ENCODE results near the gene SIPA1L2. TPM values are rescaled to one million over a fixed set of nuclear protein-coding genes. Genes with fewer than 3 reads are reported as not detected.

The SIPA1L2 gene
- total RNA-seq, 6 experiments from 2014 or later: 3.7 to 22.8 (median 10.7) TPM

GRCh38 chr1:232643251-232643650 is 13.3 kb upstream of the SIPA1L2 start:
- DNase-seq (no peak), ATAC-seq (no peak)
- H3K4me1 ChIP-seq: no peaks in the 10 kb centered on the region
- intact Hi-C loops (cut with DNase I): no loop called here
- no peaks in the 10 kb centered on the region for H3K27me3 ChIP-seq
- no peak overlapping the region for H3K27ac ChIP-seq
- H3K9me3 ChIP-seq: no peaks in the 10 kb centered on the region
- no peak for TF ChIP-seq CTCF (IDR thresholded peaks at IDR 0.05)
- no peak for TF ChIP-seq POLR2A (IDR thresholded peaks at IDR 0.05)
- no peaks in the 10 kb centered on the region for H3K36me3 ChIP-seq
- no peak overlapping the region for H3K4me3 ChIP-seq

- ATAC-seq (no peak), DNase-seq (no peak)
- TF ChIP-seq POLR2A (IDR thresholded peaks at IDR 0.05): no peak
- no peak for TF ChIP-seq CTCF (IDR thresholded peaks at IDR 0.05)
- Histone ChIP-seq H3K27ac (no peak overlapping the region), H3K27me3 (no peaks in the 10 kb centered on the region), H3K36me3 (no peaks in the 10 kb centered on the region), H3K9me3 (no peaks in the 10 kb centered on the region), H3K4me3 (no peak overlapping the region), H3K4me1 (no peaks in the 10 kb centered on the region)
- intact Hi-C loops (cut with DNase I): no loop called here
- 89% methylated on average over 5 of the region's 6 CpGs for WGBS (ENCODE audit: insufficient coverage, low coverage, low lambda C conversion rate, missing lambda C conversion rate)
Measured at GRCh38 chr1:232641507-232641906, 11.6 kb upstream of the SIPA1L2 start.

- Histone ChIP-seq H3K4me1 (peaks cover 0 to 24% (median 7%) of the 10 kb centered on the region in 4 donors), H3K4me3 (no peak overlapping the region), H3K36me3 (no peaks in the 10 kb centered on the region), H3K9me3 (no peaks in the 10 kb centered on the region), H3K27ac (no peak overlapping the region), H3K27me3 (no peaks in the 10 kb centered on the region)
- WGBS (ENCODE audit: insufficient coverage, low coverage, low lambda C conversion rate, missing lambda C conversion rate): 88% methylated on average over 2 of the region's 2 CpGs
- intact Hi-C loops (cut with DNase I): no loop called here
- DNase-seq (no peak), ATAC-seq (no peak)
- TF ChIP-seq POLR2A (IDR thresholded peaks at IDR 0.05) (no peak), CTCF (IDR thresholded peaks at IDR 0.05) (no peak)
Measured at GRCh38 chr1:232636799-232637198, 6.9 kb upstream of the SIPA1L2 start.

GRCh38 chr1:232635778-232636356 is 5.9 kb upstream of the SIPA1L2 start:
- Histone ChIP-seq H3K9me3 (no peaks in the 10 kb centered on the region), H3K4me3 (no peak overlapping the region), H3K36me3 (no peaks in the 10 kb centered on the region), H3K27me3 (no peaks in the 10 kb centered on the region), H3K27ac (no peak overlapping the region), H3K4me1 (peaks cover 0 to 24% (median 9%) of the 10 kb centered on the region in 4 donors)
- no peak for TF ChIP-seq POLR2A (IDR thresholded peaks at IDR 0.05)
- peak; percentile 81 to 93 (median 84) for TF ChIP-seq CTCF (IDR thresholded peaks at IDR 0.05)
- ATAC-seq: peak; percentile 57 to 80 (median 74)
- 1% methylated on average over 3 of the region's 3 CpGs for WGBS (ENCODE audit: insufficient coverage, low coverage, low lambda C conversion rate, missing lambda C conversion rate)
- DNase-seq: no peak
- intact Hi-C loops (cut with DNase I): no loop called here

- Histone ChIP-seq H3K9me3 (no peaks in the 10 kb centered on the region), H3K36me3 (no peaks in the 10 kb centered on the region), H3K27ac (no peak overlapping the region), H3K4me1 (peaks cover 0 to 24% (median 9%) of the 10 kb centered on the region in 4 donors), H3K4me3 (no peak overlapping the region), H3K27me3 (no peaks in the 10 kb centered on the region)
- no peak for DNase-seq
- TF ChIP-seq CTCF (IDR thresholded peaks at IDR 0.05): no peak
- intact Hi-C loops (cut with DNase I): no loop called here
- ATAC-seq: no peak
Measured at GRCh38 chr1:232635279-232635678, 5.3 kb upstream of the SIPA1L2 start.
